ENCODE results near the gene HOXC12.

The HOXC12 gene

GRCh38 chr12:53954694-53955035 lies at the start of gene HOXC12:
Gene HOXC12, plus strand, starts transcription at chr12:53954903. Its CDS starts 27 bp downstream, at chr12:53954930.
- no peak for FAIRE-seq
- TF ChIP-seq POLR2A (IDR thresholded peaks at IDR 0.05; ENCODE audit: low read depth, low read length) = no peak
- no peak for DNase-seq (ENCODE audit: insufficient read length, low spot score)

DNA sequence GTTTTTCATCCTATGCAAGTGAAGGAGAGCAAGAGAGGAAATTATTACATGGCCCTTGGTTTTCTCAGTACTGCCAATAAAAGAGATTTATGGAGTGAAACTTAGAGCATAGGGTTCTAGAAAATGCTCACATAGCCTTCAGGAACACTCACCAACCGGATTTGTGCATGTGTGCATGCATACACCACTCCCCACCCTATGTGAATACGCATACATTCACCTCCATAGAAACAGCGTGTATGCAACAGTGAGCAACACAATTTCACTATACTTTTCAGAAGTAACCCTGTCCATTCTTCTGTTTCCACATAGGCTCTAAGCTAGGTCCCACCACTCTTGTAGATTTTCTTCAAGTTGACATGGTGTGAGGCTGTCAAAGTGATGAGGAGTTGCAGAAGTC lies 47.6 kb upstream of the HOXC12 start:
- DNase-seq (ENCODE audit: insufficient read length, low spot score) (no peak), FAIRE-seq (no peak)
- no peak for TF ChIP-seq POLR2A (IDR thresholded peaks at IDR 0.05; ENCODE audit: low read depth, low read length)

- FAIRE-seq = no peak
- DNase-seq (ENCODE audit: insufficient read length, low spot score) = no peak
- TF ChIP-seq POLR2A (IDR thresholded peaks at IDR 0.05; ENCODE audit: low read depth, low read length) = no peak
Measured at GRCh38 chr12:53916788-53917655, 37.7 kb upstream of the HOXC12 start.

DNA sequence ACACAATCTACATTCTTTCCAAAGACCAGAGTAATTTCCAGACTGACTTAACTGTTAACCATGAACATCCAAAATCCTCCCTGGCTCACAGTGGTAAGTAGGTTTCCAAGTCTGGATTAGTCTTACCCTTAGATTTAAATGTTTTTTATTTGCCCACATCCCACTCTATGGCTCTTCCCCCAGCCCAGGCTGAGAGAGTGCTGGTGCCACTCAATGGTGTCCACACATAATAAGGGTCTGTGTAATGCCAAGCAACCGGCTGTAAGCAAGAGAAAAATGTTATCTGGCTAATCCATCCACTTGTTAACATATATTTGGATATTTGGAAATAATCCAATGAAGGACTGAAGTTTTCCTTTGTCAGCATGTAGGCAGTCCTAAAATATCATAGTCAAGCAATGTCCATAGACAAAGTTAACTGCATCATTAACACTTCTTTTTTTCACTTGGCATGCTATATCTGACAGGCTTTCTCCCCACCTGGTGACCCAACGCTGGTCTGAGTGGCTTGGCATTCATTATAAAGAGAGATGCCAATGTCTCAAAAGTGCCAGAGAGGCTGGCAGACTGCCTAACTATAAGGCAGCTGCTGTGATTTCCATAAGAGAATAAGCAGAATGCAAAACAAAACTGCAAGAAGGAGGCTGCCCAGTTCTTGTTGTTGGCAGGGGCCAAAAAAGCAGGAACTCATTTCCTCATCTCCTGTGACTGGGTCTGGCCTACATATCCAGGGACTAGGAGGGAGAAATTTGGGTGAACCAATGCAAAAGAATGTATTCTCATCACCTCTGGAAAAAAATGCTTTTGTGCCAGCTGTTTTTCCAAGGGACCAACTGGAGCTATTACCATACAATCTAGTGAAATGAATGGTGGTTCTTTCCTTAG lies 29.9 kb upstream of the HOXC12 start:
- TF ChIP-seq POLR2A (IDR thresholded peaks at IDR 0.05; ENCODE audit: low read depth, low read length) = no peak
- FAIRE-seq (no peak), DNase-seq (ENCODE audit: insufficient read length, low spot score) (no peak)

DNA sequence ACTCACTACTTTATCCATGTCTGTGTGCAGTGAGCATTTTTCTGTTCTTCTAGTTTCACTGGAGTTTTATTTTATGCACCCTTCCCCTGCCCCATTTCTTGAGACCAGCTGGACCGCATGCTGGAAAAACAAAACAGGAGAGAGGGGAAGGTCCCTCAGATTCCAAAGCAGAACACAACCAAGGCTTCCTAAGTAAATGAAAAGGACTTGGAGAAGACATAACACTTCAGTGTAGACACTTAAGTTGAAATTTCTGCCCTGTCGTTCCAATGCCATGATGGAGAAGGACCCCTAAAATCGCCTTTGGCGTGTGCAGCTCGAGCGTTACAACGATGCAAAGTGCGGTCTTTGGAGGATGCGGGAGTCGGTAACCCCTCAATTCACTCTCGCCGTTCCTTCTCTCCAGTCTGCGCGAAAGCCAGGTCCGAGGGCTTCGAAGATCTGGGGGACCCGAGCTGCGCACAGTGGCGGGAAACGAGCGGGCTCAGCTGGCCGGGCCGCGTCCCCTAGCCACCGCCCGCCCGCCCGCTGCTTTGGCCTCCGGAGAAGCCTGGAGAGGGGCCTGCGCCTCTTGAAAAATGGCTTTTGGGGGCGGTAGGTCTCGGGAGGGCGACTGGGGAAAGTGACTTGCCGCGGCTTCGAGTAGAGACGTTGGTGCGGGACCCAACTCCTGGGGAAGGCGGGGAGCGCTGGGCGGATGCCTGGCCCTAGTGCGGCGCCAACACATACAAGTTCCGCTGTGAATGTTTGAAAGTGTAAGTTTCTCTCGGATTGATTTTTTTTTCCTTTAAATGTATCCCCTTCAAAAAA lies 27.3 kb upstream of the HOXC12 start:
- no peak for DNase-seq (ENCODE audit: insufficient read length, low spot score)
- TF ChIP-seq POLR2A (IDR thresholded peaks at IDR 0.05; ENCODE audit: low read depth, low read length) = no peak
- no peak for FAIRE-seq

- FAIRE-seq (no peak), DNase-seq (ENCODE audit: insufficient read length, low spot score) (no peak)
- TF ChIP-seq POLR2A (IDR thresholded peaks at IDR 0.05; ENCODE audit: low read depth, low read length) = no peak
Measured at GRCh38 chr12:53928054-53928835, 26.5 kb upstream of the HOXC12 start.

DNA sequence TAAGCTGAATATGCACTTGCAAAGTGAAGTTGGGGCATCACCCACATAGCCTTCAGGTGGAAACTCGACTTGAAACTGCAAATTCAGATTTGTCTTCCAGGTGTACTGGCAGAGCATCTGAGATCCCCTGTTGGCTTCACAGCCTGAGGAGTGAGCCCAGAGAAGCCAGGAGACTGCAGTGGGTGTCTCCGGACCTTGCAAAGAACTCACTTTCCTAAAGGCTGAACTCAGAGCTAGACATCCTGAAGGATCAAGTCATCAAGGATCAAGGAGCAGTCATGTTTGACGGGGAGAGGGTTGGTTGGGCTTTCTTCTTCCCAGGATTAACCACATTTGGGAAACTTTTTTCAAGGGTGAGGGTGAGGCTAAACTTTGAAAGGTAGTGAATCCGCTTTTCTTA lies 25.2 kb upstream of the HOXC12 start:
- no peak for FAIRE-seq
- no peak for TF ChIP-seq POLR2A (IDR thresholded peaks at IDR 0.05; ENCODE audit: low read depth, low read length)
- DNase-seq (ENCODE audit: insufficient read length, low spot score) = no peak

GRCh38 chr12:53930591-53931255 lies 24.0 kb upstream of the HOXC12 start:
- TF ChIP-seq POLR2A (IDR thresholded peaks at IDR 0.05; ENCODE audit: low read depth, low read length) = no peak
- FAIRE-seq (no peak), DNase-seq (ENCODE audit: insufficient read length, low spot score) (no peak)

DNA sequence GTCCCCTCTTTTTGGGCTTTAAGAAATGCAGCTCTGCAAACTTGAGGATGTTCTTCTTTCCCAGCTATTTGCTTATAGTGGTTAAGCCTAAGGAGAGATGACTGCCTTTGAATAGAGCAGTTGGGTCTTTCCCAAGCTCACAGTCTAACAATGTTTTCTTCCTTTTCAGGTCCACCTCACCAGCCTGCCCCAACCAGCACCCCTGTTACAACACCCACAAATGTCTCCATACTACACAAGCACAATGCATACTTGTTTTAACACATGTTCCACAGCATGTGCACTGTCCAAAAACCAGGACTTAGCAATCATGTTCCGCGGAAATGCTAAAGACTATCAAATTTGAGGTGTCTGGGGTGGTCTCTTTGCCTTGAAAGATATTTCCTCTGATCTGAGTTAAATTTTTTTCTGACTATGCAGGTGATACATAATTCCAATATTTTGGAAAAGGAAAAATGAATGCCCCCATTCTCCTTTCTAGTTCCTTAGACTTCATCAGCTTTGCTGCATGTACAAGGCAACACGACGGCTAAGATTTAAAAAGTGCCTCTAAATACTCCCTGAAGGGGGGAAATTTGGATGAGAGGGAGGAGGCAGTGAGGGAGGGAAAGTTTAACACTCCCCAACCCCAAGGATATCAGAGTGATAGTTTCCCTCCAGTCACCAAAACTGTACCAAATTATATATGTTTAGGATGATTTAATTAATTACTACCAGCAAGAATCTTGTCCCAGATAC lies 22.7 kb upstream of the HOXC12 start:
- FAIRE-seq = no peak
- no peak for DNase-seq (ENCODE audit: insufficient read length, low spot score)
- no peak for TF ChIP-seq POLR2A (IDR thresholded peaks at IDR 0.05; ENCODE audit: low read depth, low read length)

GRCh38 chr12:53932915-53933314 lies 21.8 kb upstream of the HOXC12 start:
- DNase-seq (ENCODE audit: insufficient read length, low spot score) (no peak), FAIRE-seq (no peak)
- TF ChIP-seq POLR2A (IDR thresholded peaks at IDR 0.05; ENCODE audit: low read depth, low read length) = no peak

DNA sequence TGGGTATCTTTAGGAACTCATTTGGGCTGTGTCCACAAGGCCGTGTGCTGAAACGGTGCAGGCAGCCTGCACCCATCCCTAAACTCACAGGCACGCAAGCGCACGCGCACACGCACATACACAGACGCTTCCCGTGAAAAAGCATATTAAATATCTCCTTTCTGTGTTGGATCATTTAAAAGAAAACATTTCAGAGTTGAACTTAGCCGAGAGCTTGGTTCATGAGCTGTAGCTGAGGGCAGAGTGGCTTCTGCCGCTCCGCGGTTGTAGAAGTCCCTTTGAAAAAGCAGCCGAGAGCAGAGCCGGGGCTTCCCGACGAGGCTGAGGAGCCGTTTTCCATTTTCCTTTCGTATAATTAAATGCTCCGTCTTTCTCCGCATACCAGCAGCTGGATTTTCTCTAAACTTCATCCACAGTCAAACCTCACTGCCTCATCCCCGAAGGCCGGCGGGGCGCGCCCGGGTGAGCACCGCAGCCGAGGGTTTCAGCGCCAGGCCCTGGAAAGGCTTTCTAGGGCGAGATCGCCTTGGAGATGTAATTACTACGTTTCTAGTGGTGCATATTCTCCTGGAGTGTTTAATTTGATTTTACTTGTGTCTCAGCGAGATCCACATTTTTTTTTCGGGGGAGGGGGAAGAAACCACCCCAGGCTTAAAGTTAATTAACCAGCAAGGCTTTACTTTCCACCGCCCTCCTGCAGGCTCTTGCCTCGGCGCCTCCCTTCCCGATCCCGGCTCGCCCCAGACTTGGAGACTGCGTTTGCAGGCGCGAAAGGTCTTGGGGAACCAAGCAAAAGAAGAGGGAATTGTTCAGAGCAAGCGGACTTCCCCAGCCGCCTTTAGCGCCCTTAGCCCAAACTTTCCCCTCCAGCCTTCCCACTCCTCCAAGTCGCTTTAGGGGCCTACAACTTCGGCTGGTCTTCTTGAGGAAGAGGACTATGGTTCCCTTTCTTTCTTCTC lies 19.0 kb upstream of the HOXC12 start:
- FAIRE-seq = no peak
- TF ChIP-seq POLR2A (IDR thresholded peaks at IDR 0.05; ENCODE audit: low read depth, low read length) = no peak
- DNase-seq (ENCODE audit: insufficient read length, low spot score) = no peak

All from H54 (cell line).